GM12878 (cell line): ENCODE results near the gene CHURC1. TPM values are rescaled to one million over a fixed set of nuclear protein-coding genes. Genes with fewer than 3 reads are reported as not detected.

Experiments used
- ATF7 ChIP-seq: fragments of 450-650 bp; IDR thresholded peaks from 2 replicates; pipeline ENCODE4 v1.6.1; 2016; ENCODE audit warnings: low read depth, mild to moderate bottlenecking
- CHD4 ChIP-seq: fragments of 200-600 bp; sonication (generic); IDR thresholded peaks from 2 replicates; pipeline ENCODE4 v1.6.1; 2016; ENCODE audit warnings: mild to moderate bottlenecking
- CREB1 ChIP-seq: IDR thresholded peaks from 2 replicates; pipeline ENCODE4 v1.6.1; 2012; ENCODE audit warnings: low read depth, mild to moderate bottlenecking, inconsistent platforms
- CUX1 ChIP-seq: IDR thresholded peaks from 2 replicates; pipeline ENCODE4 v1.6.1; 2012; ENCODE audit warnings: improper control_type of control experiment, low read depth, low read length; ENCODE audit not compliant: insufficient replicate concordance
- MAX ChIP-seq: IDR thresholded peaks from 2 replicates; pipeline ENCODE4 v1.6.1; 2012; ENCODE audit warnings: low read depth, low read length, improper control_type of control experiment
- PRDM15 ChIP-seq: fragments of 450-650 bp; formaldehyde crosslinking; IDR thresholded peaks from 2 replicates; pipeline ENCODE4 v1.4.0; 2020; ENCODE audit warnings: mild to moderate bottlenecking, moderate library complexity
- SRF ChIP-seq, 2 experiments: IDR thresholded peaks; 2 replicates each; pipeline ENCODE4 v1.6.1; 2011; ENCODE audit warnings: low read depth in 2 of 2, low read length in 2 of 2, mild to moderate bottlenecking in 1 of 2, moderate library complexity in 1 of 2
- TCF7 ChIP-seq: IDR thresholded peaks from 2 replicates; pipeline ENCODE4 v1.6.1; 2014; ENCODE audit warnings: antibody characterized with exemption, borderline replicate concordance
- WRNIP1 ChIP-seq: IDR thresholded peaks from 2 replicates; pipeline ENCODE4 v1.6.1; 2011; ENCODE audit warnings: low read depth, low read length, improper control_type of control experiment, borderline replicate concordance
- YY1 ChIP-seq: IDR thresholded peaks from 2 replicates; pipeline ENCODE4 v1.6.1; 2011; ENCODE audit warnings: low read depth, mild to moderate bottlenecking, low read length
- ZBED1 ChIP-seq: IDR thresholded peaks from 2 replicates; pipeline ENCODE4 v1.6.1; 2016; ENCODE audit warnings: borderline replicate concordance
- polyA plus RNA-seq, 11 experiments: library from polyadenylated mRNA; depleted of rRNA in 4 of 11; unstranded in 6 of 11; stranded (reverse) in 5 of 11; fragments of >200 nt; fragmentation: Nextera tagmentation in 4 of 11; fragmentation: Illumina TruSeq in 1 of 11; extraction: Ambion mirVana in 4 of 11; extraction: Trizol in 1 of 11; gene quantifications; 1 replicate in 1 of 11; 2 replicates in 10 of 11; pipeline versions ENCODE4 v1.2.1 to v1.2.3, GENCODE V29; 2011 to 2016; ENCODE audit warnings: inconsistent platforms in 2 of 11, missing spikeins in 2 of 11, low read depth in 1 of 11
- total RNA-seq, 4 experiments: library from RNA; depleted of rRNA in 3 of 4; stranded (reverse); fragments of >200 nt in 3 of 4; fragmentation: Illumina TruSeq in 1 of 4; extraction: Trizol in 1 of 4; gene quantifications; 2 replicates each; pipeline versions ENCODE4 v1.2.1 to v1.2.3, GENCODE V29; 2013 to 2021

CHURC1 gene
- total and polyA plus RNA-seq, 10 of the 15 experiments (the other 5 are each of a cell fraction or from before 2014, with no cell fraction given): 41.0 to 421 (median 140) TPM

GRCh38 chr14:64948612-64949210 lies 34.5 kb downstream of the CHURC1 start (continued):
- no peak for TF ChIP-seq PRDM15 (CRISPR knock-in tag)
- no peak for TF ChIP-seq ATF7
- no peak for TF ChIP-seq CUX1
- no peak for TF ChIP-seq SRF (IDR thresholded peaks at IDR 0.05; ENCODE audit: low read depth in 2 of 2, low read length in 2 of 2)
- no peak for TF ChIP-seq CREB1
- no peak for TF ChIP-seq CHD4
- TF ChIP-seq ZBED1: no peak
- no peak for TF ChIP-seq WRNIP1
- TF ChIP-seq YY1: no peak
- TF ChIP-seq MAX: no peak
- no peak for TF ChIP-seq TCF7
